Activated T-cell treated with anti-CD3 and anti-CD28 coated beads, Interleukin-2, amount 50 U/mL, for 24 hours (primary cell): ENCODE results near the gene RAB13.
"Not testable (repeated sequence)": the region's sequence is repeated elsewhere in the genome, so short reads cannot be mapped to it uniquely, and the experiment has no call there.

ENCODE experiments used
- DNase-seq: peaks from one replicate; pipeline ENCODE4 v3.0.0-alpha.2; 2020
- H3K27ac Mint-ChIP-seq: 2 replicates; pipeline ENCODE4 v1.8.0; 2020; ENCODE audit warnings: mild to moderate bottlenecking, mixed read lengths
- H3K27me3 Mint-ChIP-seq: 2 replicates; pipeline ENCODE4 v1.8.0; 2020; ENCODE audit warnings: mixed read lengths
- H3K36me3 Mint-ChIP-seq: 2 replicates; pipeline ENCODE4 v1.8.0; 2020; ENCODE audit warnings: low read depth, mixed read lengths
- H3K4me1 Mint-ChIP-seq: 2 replicates; pipeline ENCODE4 v1.8.0; 2020; ENCODE audit warnings: low read depth, mixed read lengths
- H3K4me3 Mint-ChIP-seq: 2 replicates; pipeline ENCODE4 v1.8.0; 2020; ENCODE audit warnings: mild to moderate bottlenecking, moderate library complexity, mixed read lengths
- H3K9me3 Mint-ChIP-seq: 2 replicates; pipeline ENCODE4 v1.8.0; 2020; ENCODE audit warnings: mixed read lengths

The RAB13 gene

DNA sequence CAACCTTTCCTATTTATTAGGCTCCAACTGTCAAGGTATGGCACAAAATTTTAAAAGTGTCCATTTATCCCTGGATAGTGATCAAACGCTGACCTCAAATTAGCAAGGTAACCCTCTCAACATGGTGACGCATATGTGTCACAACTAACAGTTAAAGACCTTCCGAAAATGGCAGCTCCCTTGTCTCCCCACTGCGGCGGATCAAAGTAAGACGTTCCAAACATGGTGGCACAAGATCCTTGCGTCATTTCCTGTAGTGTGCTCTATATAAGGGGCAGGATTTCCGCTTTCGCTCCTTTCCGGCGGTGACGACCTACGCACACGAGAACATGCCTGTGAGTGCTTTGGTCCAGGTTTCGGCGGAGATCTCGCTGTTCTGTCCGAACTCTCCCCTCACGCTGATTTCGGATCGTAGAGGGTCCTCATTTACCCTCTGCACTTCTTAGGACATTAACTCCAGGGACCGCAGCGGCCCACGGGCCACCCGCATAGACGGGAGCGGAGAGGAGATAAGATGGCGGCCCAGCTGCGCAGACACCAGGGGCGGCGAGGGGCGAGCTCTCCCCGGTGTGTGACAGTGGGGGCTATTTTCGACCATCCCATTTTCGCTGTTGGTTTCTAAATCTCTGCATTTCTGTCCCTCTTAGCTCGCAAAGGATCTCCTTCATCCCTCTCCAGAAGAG, 4.5 kb upstream of the RAB13 start, which contains the start of gene RPS27:
TSS of gene RPS27 (plus strand) at position 295 of the 683 bp plus-strand sequence. CDS start at position 330, 35 bp downstream.
- H3K9me3 Mint-ChIP-seq, result peaks cover 2% of the 10 kb centered on the region
- peaks cover 46% of the 10 kb centered on the region for H3K4me1 Mint-ChIP-seq
- no peaks in the 10 kb centered on the region for H3K27me3 Mint-ChIP-seq
- DNase-seq, result peak; percentile 89
- peak within 1 kb of the TSS; percentile 99 for H3K4me3 Mint-ChIP-seq
- peaks cover 51% of the 10 kb centered on the region for H3K36me3 Mint-ChIP-seq
- peak within 1 kb of the TSS; percentile 99 for H3K27ac Mint-ChIP-seq

DNA sequence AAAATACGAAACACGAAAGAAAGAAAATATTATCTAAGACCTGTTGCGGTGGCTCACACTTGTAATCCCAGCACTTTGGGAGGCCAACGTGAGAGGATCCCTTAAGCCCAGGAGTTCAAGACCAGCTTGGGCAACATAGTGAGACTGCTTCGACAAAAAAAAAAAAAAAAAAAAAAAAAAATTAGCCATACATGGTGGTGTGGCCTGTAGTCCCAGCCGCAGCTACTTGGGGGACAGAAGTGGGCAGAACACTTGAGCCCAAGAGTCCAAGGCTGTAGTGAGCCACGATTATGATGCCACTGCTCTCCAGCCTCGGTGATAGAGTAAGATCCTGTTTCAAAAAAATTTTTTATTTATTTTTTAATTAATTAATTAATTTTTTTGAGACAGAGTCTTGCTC, 1.5 kb upstream of the RAB13 start:
- H3K27ac Mint-ChIP-seq, result peak overlapping the region; percentile 93
- DNase-seq, result no peak
- peaks cover 49% of the 10 kb centered on the region for H3K4me1 Mint-ChIP-seq
- H3K4me3 Mint-ChIP-seq, result no peak overlapping the region
- H3K27me3 Mint-ChIP-seq, result no peaks in the 10 kb centered on the region
- H3K9me3 Mint-ChIP-seq, result peaks cover under 1% of the 10 kb centered on the region
- peaks cover 21% of the 10 kb centered on the region for H3K36me3 Mint-ChIP-seq

DNA sequence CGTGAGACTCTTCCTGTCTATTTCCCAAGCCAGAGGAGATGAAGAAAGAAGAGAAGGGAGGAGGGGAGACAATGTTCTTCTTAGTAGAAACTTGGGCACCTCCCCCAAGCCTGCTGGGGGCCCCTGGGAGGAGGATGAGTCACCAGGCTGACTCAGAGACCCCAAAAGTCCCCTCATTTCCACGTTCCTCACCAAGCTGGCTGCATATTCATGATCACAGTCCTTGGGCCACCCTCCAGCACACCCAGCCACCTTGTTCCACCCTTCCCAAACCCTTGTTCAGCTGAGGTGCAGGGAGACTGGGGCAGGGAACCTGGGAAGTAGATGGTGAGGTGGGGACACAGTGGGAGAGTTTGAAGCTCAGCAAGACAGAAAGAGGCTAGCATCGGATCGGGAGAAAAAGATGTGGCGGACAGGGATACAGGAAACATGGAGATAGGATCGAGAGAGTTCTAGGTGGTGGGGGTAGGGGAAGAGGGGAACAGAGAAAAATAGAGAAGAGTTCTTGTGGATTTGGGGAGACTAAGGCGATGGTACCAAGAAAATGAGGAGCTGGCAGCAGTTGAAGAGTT, 712 bp downstream of the RAB13 start:
- Mint-ChIP-seq H3K27me3 (no peaks in the 10 kb centered on the region), H3K27ac (peak overlapping the region; percentile 93), H3K4me1 (peaks cover 37% of the 10 kb centered on the region), H3K9me3 (no peaks in the 10 kb centered on the region), H3K36me3 (no peaks in the 10 kb centered on the region), H3K4me3 (peak overlapping the region; percentile 81)
- DNase-seq, result peak; percentile 68

DNA sequence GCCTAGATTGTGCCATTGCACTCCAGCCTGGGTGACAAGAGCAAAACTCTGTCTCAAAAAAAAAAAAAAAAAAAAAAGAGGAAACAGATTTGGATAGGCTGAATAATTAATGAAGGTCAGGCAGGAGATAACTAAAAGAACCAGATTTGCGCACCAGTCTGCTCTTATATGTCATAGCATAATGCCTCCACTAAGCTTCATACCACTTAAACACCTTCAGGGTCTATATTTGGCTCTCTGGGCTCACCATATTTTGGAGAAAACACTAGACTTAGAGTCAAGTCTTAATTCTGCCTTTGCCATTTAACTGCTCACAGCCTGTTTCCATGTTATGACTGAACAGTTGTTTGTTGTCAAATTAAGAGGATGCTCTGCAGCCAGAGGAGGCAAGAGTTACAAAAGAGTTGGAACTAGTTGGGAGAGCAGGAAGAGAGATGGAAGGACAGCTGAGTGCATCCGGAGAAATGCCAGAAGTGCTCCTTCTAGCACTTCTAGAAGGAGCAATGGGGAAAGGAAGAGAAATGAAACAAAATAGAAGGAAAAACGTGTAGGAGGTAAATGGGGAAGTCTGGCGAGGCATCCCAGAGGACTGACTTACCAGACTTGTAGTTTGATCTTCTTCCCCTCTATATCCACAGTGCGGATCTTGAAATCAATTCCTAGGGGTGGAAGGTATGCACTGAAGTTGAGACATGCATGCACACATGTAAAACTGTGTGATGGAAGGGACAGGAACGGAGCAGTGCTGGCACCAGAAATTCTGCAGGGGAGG, 1.8 kb downstream of the RAB13 start:
- peak overlapping the region; percentile 30 for H3K27ac Mint-ChIP-seq
- no peak overlapping the region for H3K4me3 Mint-ChIP-seq
- DNase-seq, result no peak
- no peaks in the 10 kb centered on the region for H3K27me3 Mint-ChIP-seq
- no peaks in the 10 kb centered on the region for H3K36me3 Mint-ChIP-seq
- H3K4me1 Mint-ChIP-seq, result peaks cover 31% of the 10 kb centered on the region
- H3K9me3 Mint-ChIP-seq, result no peaks in the 10 kb centered on the region

DNA sequence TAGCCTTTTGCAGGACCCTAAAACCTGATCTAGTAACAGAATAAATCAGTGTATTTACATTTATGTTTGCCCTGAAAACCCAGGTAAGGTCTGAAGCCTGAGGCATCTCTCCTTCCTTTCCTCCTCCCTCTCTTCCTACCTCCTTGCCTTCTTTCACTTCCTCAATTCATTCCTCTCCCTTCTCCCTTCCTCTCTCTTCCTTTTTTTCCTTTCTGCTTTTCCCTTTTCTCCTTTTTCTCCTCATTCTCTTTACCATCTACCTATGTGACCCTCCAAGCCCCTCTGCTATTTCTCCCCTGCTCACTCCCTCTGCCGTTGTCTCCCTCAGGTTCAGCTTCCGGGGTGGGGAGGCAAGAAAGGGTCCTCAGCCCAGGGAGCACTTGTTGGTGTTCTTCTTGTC, 4.4 kb downstream of the RAB13 start:
- peaks cover 36% of the 10 kb centered on the region for H3K4me1 Mint-ChIP-seq
- H3K27ac Mint-ChIP-seq, H3K4me3 Mint-ChIP-seq, DNase-seq, H3K9me3 Mint-ChIP-seq, H3K27me3 Mint-ChIP-seq: not testable (repeated sequence)
- peaks cover 19% of the 10 kb centered on the region for H3K36me3 Mint-ChIP-seq

DNA sequence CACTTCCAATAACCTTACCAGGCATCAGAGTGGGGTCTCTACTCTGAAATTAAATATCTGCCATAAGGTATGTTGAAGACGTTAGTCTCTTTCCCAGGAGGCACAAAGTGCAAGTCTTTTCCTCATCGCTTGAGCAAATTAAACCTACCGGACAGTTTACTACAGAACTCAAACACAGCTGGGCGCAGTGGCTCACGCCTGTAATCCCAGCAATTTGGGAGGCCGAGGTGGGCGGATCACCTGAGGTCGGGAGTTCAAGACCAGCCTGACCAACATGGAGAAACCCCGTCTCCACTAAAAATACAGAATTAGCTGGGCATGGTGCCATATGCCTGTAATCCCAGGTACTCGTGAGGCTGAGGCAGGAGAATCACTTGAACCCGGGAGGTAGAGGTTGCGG, 7.0 kb downstream of the RAB13 start:
- H3K27me3 Mint-ChIP-seq, H3K9me3 Mint-ChIP-seq, DNase-seq: not testable (repeated sequence)
- H3K4me3 Mint-ChIP-seq, result peak overlapping the region; percentile 99
- peaks cover 32% of the 10 kb centered on the region for H3K4me1 Mint-ChIP-seq
- H3K36me3 Mint-ChIP-seq, result peaks cover 46% of the 10 kb centered on the region
- peak overlapping the region; percentile 97 for H3K27ac Mint-ChIP-seq

DNA sequence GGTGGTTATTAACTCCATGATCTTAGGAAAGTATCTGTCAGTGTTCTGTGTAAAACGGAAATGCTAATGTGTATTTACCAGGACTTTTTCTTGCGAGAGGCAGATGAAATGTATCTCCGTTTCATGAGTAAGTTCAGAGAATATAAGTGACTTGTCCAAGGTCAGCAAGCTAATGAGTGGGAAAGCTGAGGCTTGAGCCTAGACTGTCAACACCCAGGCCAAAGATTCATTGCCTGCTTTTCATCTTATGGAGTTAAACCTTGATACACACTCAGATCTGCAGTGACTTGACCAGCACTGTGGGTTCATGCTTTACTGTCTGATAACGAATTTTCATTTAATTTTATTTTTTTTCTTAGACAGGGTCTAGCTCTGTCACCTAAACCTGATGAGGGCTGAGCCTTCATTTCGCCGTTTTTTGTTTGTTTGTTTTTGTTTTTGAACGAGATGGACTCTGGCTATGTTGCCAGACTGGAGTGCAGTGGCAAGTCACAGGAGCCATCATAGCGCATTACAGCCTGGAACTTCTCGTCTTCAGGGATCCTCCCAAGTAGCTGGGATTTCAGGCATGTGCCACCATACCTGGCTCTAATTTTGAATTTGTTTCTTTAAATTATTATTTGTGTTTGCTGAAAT, 7.7 kb downstream of the RAB13 start:
- Mint-ChIP-seq H3K27me3 (no peaks in the 10 kb centered on the region), H3K9me3 (no peaks in the 10 kb centered on the region), H3K36me3 (peaks cover 53% of the 10 kb centered on the region), H3K27ac (peak overlapping the region; percentile 97), H3K4me3 (peak overlapping the region; percentile 99), H3K4me1 (peaks cover 34% of the 10 kb centered on the region)
- DNase-seq, result no peak

DNA sequence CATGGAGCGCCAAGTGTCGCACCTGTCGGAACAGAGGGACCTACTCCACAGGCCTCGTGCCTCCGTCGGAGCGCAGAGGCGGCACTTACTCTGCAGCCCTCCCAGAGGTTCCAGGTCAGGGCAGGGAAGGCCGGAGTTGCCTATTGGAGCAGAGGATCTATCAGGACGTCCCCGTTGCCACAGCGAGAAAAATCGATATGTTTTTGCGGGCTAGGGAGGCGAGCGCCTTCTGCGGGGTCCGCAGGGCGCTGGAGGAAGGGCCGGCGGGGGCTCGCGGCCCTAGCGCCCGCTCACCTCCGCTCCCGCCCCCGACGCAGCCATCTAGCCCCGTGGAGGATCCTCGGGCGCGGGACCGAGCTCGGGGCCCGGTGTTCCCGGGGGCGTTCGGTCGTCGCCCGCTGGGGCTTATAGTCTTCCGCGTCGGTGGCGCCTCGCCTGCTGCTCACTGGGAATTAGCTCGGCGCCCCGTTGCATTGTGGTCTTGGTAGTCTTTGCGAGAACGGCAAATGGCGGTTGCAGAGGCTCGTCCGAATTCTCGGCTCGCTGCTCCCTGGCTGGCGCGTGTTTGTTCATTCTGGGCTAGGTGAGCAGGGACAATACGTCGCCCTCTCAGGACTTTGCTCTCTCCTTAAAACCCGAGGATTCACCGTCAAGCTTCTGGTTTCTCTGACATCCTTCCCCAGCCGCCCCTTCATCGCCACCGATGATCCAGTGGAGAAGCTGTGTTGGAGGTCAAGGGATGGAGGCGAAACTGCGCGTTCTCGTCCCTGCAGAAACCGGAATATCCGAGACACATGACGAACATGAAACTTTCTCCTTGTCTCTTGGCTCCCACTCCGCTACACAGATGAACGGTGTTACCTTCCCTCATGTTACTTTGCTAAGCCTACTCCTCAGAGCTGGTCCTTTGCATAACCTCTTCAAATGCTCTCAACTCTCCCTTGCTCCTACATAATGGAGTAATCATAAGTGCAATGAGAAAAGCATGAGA, 8.6 kb downstream of the RAB13 start, which contains the start of gene JTB:
TSS of gene JTB (minus strand) at position 425 of the 991 bp plus-strand sequence. CDS start at position 3, 422 bp downstream.
- peaks cover 35% of the 10 kb centered on the region for H3K4me1 Mint-ChIP-seq
- peaks cover 61% of the 10 kb centered on the region for H3K36me3 Mint-ChIP-seq
- no peaks in the 10 kb centered on the region for H3K9me3 Mint-ChIP-seq
- H3K27me3 Mint-ChIP-seq, result no peaks in the 10 kb centered on the region
- H3K4me3 Mint-ChIP-seq, result peak within 1 kb of the TSS; percentile 99
- DNase-seq, result peak; percentile 87
- H3K27ac Mint-ChIP-seq, result peak within 1 kb of the TSS; percentile 97

DNA sequence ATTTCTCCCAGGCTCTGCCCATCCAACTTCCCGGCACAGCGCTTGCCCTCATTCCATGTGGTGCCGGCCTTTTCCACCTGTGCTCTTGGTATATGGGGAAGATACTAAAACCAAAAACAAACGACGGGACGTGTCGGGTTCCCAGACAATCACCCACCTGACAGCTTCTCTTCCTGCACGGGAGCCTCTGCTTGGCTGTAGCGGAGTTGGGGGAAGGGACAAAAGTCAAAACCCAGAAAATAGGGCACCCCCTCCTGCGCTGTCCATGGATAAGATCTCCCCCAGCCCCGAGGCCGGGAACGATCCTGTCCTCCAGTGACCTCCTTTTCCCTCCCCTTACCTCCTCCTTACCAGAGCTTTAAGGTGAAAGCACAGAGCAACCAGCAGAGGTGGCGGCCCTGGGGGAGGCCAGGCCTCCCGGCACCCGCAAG, 9.3 kb downstream of the RAB13 start:
- Mint-ChIP-seq H3K4me1 (peaks cover 42% of the 10 kb centered on the region), H3K27me3 (no peaks in the 10 kb centered on the region), H3K9me3 (no peaks in the 10 kb centered on the region), H3K4me3 (peak overlapping the region; percentile 99), H3K27ac (peak overlapping the region; percentile 97), H3K36me3 (peaks cover 65% of the 10 kb centered on the region)
- no peak for DNase-seq

DNA sequence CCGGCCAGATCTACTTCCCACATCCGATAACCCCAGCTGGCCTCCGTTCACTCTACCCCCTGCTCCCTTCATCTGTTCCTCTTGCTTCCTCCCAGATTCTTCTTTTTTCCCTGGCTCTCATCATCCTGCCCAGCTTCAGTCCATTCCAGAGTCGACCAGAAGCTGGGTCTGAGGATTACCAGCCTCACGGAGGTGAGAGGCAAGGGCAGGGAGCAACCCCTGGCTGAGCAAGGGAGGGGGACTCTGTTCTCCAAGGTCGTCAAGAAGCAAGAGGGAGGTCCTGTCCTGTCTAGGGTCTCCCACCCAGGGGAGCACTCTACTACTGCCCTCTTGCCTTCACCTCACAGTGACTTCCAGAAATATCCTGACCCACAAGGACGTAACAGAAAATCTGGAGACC, 12.6 kb downstream of the RAB13 start:
- no peaks in the 10 kb centered on the region for H3K9me3 Mint-ChIP-seq
- H3K36me3 Mint-ChIP-seq, result peaks cover 60% of the 10 kb centered on the region
- no peak for DNase-seq
- peak overlapping the region; percentile 97 for H3K27ac Mint-ChIP-seq
- no peaks in the 10 kb centered on the region for H3K27me3 Mint-ChIP-seq
- H3K4me3 Mint-ChIP-seq, result no peak overlapping the region
- H3K4me1 Mint-ChIP-seq, result peaks cover 46% of the 10 kb centered on the region

DNA sequence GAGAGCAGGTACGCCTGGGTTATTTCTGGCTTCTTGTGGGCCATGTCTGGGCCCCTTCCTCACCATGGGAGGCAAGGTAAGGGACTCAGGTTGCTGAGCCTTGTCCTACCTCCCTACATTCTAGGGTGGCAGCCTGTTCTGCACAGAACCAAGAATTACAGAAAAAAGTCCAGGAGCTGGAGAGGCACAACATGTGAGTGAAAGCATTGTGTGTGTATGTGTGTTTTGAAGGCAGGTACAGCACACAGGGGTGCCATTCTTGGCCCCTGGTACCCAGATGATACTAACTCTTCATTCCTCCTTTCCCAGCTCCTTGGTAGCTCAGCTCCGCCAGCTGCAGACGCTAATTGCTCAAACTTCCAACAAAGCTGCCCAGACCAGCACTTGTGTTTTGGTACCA, 13.1 kb downstream of the RAB13 start:
- H3K27me3 Mint-ChIP-seq, result no peaks in the 10 kb centered on the region
- DNase-seq, result no peak
- H3K9me3 Mint-ChIP-seq, result no peaks in the 10 kb centered on the region
- peaks cover 57% of the 10 kb centered on the region for H3K36me3 Mint-ChIP-seq
- H3K4me1 Mint-ChIP-seq, result peaks cover 46% of the 10 kb centered on the region
- no peak overlapping the region for H3K4me3 Mint-ChIP-seq
- peak overlapping the region; percentile 97 for H3K27ac Mint-ChIP-seq

DNA sequence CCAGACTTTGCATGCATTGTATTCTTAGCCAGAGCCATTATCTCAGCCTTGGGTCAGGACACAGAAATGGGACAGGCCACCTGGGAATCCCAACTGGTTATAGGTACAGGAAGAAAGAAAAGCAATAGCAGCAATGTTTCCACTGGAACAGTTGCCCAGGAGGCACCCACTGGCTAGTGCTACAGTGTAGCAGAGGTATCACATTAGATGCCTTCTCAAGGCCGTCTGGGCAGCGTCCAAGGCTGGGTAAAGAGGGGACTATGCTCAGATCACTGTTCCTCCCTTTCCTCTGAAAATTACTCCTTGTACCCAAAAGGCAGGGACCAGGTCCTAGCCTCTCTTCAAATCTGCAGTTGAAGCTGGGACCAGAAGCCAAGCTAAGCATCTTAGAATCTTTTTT, 15.8 kb downstream of the RAB13 start:
- no peak for DNase-seq
- Mint-ChIP-seq H3K27ac (no peak overlapping the region), H3K27me3 (no peaks in the 10 kb centered on the region), H3K4me1 (peaks cover 51% of the 10 kb centered on the region), H3K4me3 (no peak overlapping the region), H3K36me3 (peaks cover 52% of the 10 kb centered on the region), H3K9me3 (no peaks in the 10 kb centered on the region)

DNA sequence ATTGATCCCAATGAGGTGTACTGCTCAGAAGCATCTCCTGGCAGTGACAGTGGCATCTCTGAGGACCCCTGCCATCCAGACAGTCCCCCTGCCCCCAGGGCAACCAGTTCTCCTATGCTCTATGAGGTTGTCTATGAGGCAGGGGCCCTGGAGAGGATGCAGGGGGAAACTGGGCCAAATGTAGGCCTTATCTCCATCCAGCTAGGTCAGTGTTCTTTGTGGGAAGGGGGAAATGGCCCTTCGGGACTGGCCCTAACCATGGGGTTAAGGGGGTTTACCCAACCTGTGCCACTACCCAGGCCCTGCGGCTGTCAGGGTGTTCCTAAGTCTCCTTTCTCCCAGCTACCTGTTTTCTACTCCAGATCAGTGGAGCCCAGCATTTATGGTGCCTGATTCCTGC, 17.2 kb downstream of the RAB13 start:
- Mint-ChIP-seq H3K27me3 (no peaks in the 10 kb centered on the region), H3K4me3 (no peak overlapping the region), H3K27ac (peak overlapping the region; percentile 27), H3K9me3 (no peaks in the 10 kb centered on the region), H3K36me3 (peaks cover 41% of the 10 kb centered on the region), H3K4me1 (peaks cover 49% of the 10 kb centered on the region)
- no peak for DNase-seq
